Fibroblast of pulmonary artery (primary cell): ENCODE results near the gene ZFYVE9.

Source experiments
- DNase-seq: peaks from one replicate; pipeline ENCODE4 v3.0.0-alpha.2; 2010; ENCODE audit warnings: low read depth
- H3K4me3 ChIP-seq: replicated peaks from 2 replicates; pipeline ENCODE4 v1.5.1; 2011; ENCODE audit warnings: low read depth, mild to moderate bottlenecking, control low read depth, low read length, moderate library complexity
- TF ChIP-seq, protein P1 (sequence below): IDR thresholded peaks from 2 replicates; pipeline ENCODE4 v1.5.1; 2011; ENCODE audit warnings: mild to moderate bottlenecking, control low read depth, low read length, inconsistent platforms; ENCODE audit errors: missing control alignments

The ZFYVE9 gene

DNA sequence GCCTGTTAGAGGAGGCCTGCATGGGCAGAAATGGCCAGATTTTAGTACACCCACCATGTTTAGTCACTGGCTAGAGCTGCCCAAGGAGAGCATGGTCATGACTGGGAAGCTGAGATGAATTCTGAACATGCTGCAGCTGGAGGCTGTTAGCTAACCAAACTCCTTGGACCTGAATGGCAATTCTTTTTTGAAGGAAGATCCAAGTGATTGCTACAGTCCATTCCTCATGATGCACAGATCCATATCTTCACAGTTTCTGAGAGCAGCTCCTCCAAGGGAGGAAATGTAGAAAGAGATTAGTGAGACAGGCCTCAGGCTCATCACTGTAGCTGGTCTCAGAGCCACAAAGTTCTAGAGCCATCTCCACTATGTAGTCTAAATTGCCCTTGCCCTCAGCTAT, 11.1 kb downstream of the ZFYVE9 start:
- no peak overlapping the region for H3K4me3 ChIP-seq
- peak; percentile 29 for DNase-seq
- TF ChIP-seq, protein P1, sequence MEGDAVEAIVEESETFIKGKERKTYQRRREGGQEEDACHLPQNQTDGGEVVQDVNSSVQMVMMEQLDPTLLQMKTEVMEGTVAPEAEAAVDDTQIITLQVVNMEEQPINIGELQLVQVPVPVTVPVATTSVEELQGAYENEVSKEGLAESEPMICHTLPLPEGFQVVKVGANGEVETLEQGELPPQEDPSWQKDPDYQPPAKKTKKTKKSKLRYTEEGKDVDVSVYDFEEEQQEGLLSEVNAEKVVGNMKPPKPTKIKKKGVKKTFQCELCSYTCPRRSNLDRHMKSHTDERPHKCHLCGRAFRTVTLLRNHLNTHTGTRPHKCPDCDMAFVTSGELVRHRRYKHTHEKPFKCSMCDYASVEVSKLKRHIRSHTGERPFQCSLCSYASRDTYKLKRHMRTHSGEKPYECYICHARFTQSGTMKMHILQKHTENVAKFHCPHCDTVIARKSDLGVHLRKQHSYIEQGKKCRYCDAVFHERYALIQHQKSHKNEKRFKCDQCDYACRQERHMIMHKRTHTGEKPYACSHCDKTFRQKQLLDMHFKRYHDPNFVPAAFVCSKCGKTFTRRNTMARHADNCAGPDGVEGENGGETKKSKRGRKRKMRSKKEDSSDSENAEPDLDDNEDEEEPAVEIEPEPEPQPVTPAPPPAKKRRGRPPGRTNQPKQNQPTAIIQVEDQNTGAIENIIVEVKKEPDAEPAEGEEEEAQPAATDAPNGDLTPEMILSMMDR = no peak

DNA sequence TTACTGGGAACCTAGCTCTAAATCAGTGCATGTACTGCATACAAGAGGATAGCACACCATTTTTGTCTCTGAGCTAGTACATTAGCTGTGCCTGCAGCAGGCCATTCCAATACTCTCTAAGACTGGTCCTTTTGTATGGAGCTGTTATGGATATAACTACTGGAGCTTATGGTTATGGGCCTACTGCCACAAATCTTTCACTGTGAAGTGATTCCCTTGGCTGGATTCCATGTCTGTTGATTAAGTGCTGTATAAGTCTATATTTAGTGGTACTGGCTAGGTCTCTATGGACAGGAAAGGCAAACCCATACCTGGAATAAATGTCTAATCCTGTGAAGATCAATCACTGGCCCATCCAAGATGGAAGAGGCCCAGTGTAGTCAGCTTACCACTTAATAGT, 12.0 kb downstream of the ZFYVE9 start:
- peak; percentile 38 for DNase-seq
- H3K4me3 ChIP-seq = no peak overlapping the region
- TF ChIP-seq, protein P1 = no peak

DNA sequence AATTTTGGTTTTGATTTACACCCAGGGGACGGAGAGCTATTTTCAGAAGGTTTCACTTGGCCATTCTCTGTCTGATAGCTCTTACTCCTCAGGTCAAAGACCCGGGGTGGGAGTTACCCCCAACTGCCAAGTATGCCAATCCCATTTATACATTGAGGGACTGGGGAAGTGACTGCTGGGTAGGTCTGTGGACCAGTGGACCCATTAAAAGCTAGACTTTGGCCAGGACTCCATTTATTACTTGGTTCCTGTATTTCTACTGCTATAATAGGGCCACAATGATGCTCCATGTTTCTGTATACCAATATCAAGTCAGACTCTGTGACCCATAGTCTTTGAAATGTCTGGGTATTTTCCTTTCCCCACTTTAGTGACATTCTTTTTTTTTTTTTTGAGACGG, 14.6 kb downstream of the ZFYVE9 start:
- H3K4me3 ChIP-seq = no peak overlapping the region
- TF ChIP-seq, protein P1 = no peak
- DNase-seq = no peak

DNA sequence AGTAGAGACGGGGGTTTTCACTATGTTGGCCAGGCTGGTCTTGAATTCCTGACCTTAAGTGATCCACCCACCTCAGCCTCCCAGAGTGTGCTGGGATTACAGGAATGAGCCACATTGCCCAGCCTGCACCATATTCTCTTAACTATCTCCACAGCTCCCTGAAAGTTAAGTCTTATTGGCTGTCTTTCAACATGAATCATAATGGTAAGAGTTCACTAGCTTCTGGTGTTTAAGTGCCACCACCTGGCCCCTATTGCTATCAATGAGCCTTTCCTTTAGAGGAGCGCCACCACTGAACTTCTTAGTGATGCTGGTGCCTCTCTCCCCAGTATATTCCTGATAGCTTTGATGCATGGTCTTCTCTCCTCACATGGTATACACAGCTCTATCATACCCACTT, 15.7 kb downstream of the ZFYVE9 start:
- DNase-seq = no peak
- TF ChIP-seq, protein P1 = no peak
- H3K4me3 ChIP-seq = no peak overlapping the region

DNA sequence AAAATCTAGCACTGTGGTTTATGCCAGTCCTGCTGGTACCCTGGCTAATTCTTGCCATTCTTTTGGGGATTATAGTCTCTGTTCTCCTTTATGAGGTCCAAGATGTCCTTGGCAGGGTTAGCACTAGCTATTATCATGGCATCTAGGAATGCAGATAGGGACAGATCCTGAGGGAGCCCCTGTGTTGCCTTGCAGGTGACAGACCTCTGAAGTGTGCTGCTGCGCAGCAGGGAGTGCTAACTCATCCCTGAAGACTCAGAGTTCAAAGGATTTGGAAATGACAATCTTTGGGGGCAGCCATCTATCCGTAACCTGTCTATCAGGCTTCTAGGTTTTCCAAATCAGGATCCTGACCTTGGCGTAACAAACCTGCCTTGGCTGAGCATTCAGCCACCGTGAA, 16.3 kb downstream of the ZFYVE9 start:
- no peak overlapping the region for H3K4me3 ChIP-seq
- DNase-seq = no peak
- TF ChIP-seq, protein P1 = no peak

DNA sequence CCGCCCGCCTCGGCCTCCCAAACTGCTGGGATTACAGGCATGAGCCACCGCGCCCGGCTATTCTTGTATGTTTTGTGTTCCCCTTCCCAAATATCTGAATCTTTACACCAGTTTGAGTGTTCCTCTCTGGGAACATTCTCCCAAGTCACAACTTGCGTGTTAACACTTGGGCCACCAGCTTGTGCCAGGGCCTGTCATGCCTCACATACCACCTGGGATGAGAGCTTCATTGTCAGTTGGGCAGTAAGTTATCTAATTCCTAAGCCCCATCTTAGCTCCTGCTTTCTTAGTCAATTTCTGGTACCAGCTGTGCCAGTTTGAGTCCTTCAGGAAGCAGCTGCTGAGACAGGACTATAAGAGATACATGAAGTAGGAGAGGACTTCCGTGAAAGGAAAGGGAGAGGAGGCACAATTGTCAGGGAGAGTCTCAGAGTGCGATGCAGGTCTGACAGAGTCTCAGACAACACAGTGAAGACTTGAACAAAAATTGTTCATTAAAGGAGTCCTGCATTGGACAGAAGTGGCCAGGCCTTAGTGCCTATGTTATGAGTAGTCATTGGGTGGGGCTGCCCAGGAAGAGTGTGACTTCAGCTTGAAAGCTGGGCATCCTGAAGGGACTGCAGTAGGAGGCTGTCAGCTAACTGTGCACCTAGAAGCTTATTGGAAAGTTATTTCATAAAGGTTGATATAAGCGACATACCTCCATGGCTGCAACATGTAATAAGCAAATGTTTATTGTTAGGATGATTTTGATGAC, 17.3 kb downstream of the ZFYVE9 start:
- DNase-seq = no peak
- TF ChIP-seq, protein P1 = no peak
- no peak overlapping the region for H3K4me3 ChIP-seq

DNA sequence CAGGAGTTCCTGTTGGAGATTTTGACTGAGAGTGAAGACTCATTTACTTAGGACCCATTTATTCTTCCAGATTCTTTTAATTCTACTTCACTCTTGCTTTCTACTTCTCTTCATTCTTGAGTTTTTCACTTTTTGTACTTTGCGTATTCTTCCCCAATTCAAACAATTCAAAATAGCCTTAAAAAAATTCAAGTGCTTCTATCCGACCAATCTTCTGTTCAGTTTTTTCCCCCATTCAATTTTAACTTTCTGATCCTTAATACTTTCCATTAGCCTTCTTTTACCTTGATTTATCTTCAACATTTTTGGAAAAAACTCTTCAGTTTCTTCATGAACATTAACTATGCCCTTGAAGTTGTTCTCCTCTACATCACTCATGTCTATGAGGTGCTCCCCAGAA, 21.1 kb downstream of the ZFYVE9 start:
- no peak for DNase-seq
- TF ChIP-seq, protein P1 = no peak
- H3K4me3 ChIP-seq = no peak overlapping the region
